Measurements from ENCODE around the gene IGFL4.

The IGFL4 gene

GRCh38 chr19:46076951-46077814 is 36.4 kb upstream of the IGFL4 start:
- DNase-seq (ENCODE audit: extremely low spot score), result peak; percentile 90
- POLR2A ChIA-PET, result interaction anchor here (1.1 to 1.5 kb wide), 4 partner anchors 36 to 163 kb away, joined by 3 to 10 read pairs (median 4); partner anchors contain the start of gene IGFL4
- TF ChIP-seq NFRKB (IDR thresholded peaks at IDR 0.05) (no peak), ZNF384 (IDR thresholded peaks at IDR 0.05) (no peak), SP1 (IDR thresholded peaks at IDR 0.05) (no peak), FOXM1 (IDR thresholded peaks at IDR 0.05; ENCODE audit: borderline replicate concordance) (no peak), ELF4 (IDR thresholded peaks at IDR 0.05) (0 out of 2 replicates have a peak, but pooled peaks have one; percentile 16), SUZ12 (IDR thresholded peaks at IDR 0.05) (no peak), BHLHE40 (IDR thresholded peaks at IDR 0.05; ENCODE audit: borderline replicate concordance) (no peak), ARNT (IDR thresholded peaks at IDR 0.05) (no peak), FOXK2 (IDR thresholded peaks at IDR 0.05) (no peak), CTBP1 (IDR thresholded peaks at IDR 0.05; ENCODE audit: borderline replicate concordance) (peak; percentile 61; the same call in 1 of the 2 replicates)
- CTCF ChIA-PET, result interaction anchor here (0.6 to 8.0 kb wide), 23 partner anchors 9 to 360 kb away, joined by 3 to 93 read pairs (median 4); partner anchors contain the start of genes CCDC61 and IGFL4

- ChIA-PET POLR2A (interaction anchor here (1.1 to 1.5 kb wide), 4 partner anchors 35 to 162 kb away, joined by 3 to 10 read pairs (median 4); partner anchors contain the start of gene IGFL4), CTCF (interaction anchor here (1.0 to 8.0 kb wide), 7 partner anchors 34 to 187 kb away, joined by 3 to 93 read pairs (median 7); partner anchors contain the start of gene IGFL4)
- DNase-seq (ENCODE audit: extremely low spot score), result no peak
- no peak for TF ChIP-seq ELF4 (IDR thresholded peaks at IDR 0.05)
- no peak for TF ChIP-seq LEF1 (IDR thresholded peaks at IDR 0.05; ENCODE audit: borderline replicate concordance)
- no peak for TF ChIP-seq FOXA1 (IDR thresholded peaks at IDR 0.05)
- TF ChIP-seq NFRKB (IDR thresholded peaks at IDR 0.05), result no peak
- no peak for TF ChIP-seq SUZ12 (IDR thresholded peaks at IDR 0.05)
- TF ChIP-seq L3MBTL2 (conservative IDR thresholded peaks at IDR 0.05), result no peak
- no peak for TF ChIP-seq FOXK2 (IDR thresholded peaks at IDR 0.05)
These were observed 35.5 kb upstream of the IGFL4 start for GRCh38 chr19:46076031-46076880.

DNA sequence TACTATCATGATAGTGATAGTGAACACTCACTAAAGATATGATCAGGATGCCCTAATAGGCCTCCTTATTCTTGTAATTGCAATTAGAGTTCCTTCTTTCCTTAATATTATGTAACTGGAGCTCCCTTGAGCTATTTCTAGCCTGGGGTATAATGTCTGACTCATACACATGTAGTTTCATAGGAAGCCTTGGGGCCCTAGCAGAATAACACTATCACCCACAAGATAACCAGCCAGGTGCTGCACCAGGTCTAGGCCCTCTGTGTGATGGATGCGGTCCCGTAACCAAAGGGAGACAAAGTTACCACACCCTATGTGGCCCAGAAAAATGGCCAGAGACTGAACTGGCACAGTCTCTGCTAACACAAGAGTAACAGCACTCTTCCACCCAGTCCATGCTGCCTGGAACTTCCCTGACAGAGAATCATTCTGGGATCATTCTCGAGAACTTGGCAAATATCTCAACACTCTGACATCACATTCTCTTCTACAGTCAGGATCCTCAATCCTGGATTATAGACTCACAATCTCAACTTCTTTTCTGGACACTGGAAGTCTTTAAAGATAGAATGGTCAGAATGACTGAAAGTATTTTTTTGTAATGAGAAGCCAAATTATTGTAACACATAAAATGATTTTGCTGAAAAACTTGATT is 32.6 kb upstream of the IGFL4 start:
- CTCF ChIA-PET, result interaction anchor here (0.7 to 1.3 kb wide), 2 partner anchors 45 to 325 kb away, joined by 3 to 6 read pairs; no protein-coding TSS in a partner anchor
- POLR2A ChIA-PET, result no interaction called here

DNA sequence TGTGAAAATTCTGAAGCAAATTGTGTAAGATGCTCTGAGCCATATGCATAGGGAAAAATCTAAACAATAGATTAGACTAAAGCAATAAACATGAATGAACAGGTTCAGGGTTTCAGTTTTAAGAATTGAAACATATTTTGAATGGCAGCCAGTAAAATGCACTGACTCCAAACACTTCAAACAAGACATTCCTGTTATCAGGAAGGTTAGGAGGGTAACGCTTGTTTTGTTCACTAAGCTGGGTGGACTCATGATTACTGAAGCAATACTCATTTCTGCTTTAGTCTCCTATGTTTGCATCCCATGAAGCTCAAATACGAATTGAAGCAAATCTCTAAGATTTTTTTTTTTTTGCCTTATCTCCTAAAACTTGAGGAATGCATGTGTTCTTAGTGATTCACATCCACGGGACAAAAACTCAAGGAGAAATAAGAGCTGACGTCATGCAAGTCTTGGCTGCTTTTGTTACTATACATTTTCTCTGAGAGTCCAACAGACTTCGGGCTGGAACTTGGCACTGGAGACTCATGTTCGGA is 29.1 kb upstream of the IGFL4 start:
- TF ChIP-seq SP1 (IDR thresholded peaks at IDR 0.05), result no peak
- no peak for TF ChIP-seq ELF4 (IDR thresholded peaks at IDR 0.05)
- no peak for TF ChIP-seq ZNF384 (IDR thresholded peaks at IDR 0.05)
- no peak for TF ChIP-seq FOXM1 (IDR thresholded peaks at IDR 0.05; ENCODE audit: borderline replicate concordance)
- no peak for TF ChIP-seq CTBP1 (IDR thresholded peaks at IDR 0.05; ENCODE audit: borderline replicate concordance)
- DNase-seq (ENCODE audit: extremely low spot score), result no peak
- ChIA-PET POLR2A (interaction anchor here (0.6 kb wide), 1 partner anchor 277 kb away, joined by 3 read pairs; the partner anchor contains the start of gene PPP5C), CTCF (no interaction called here)

More for the DNA sequence above, 32.6 kb upstream of the IGFL4 start:
- no peak for TF ChIP-seq LEF1 (IDR thresholded peaks at IDR 0.05; ENCODE audit: borderline replicate concordance)
- TF ChIP-seq ELF4 (IDR thresholded peaks at IDR 0.05), result no peak
- TF ChIP-seq TARDBP (IDR thresholded peaks at IDR 0.05), result no peak
- TF ChIP-seq CTBP1 (IDR thresholded peaks at IDR 0.05; ENCODE audit: borderline replicate concordance), result no peak
- TF ChIP-seq ARNT (IDR thresholded peaks at IDR 0.05), result no peak
- no peak for TF ChIP-seq FOXM1 (IDR thresholded peaks at IDR 0.05; ENCODE audit: borderline replicate concordance)
- no peak for TF ChIP-seq SUZ12 (IDR thresholded peaks at IDR 0.05)
- DNase-seq (ENCODE audit: extremely low spot score), result no peak

- no peak for DNase-seq (ENCODE audit: extremely low spot score)
- CTCF ChIA-PET, result interaction anchor here (1.0 to 1.3 kb wide), 2 partner anchors 9 to 40 kb away, joined by 4 read pairs; no protein-coding TSS in a partner anchor
- POLR2A ChIA-PET, result no interaction called here
- TF ChIP-seq FOXK2 (IDR thresholded peaks at IDR 0.05) (no peak), TARDBP (IDR thresholded peaks at IDR 0.05) (no peak), PKNOX1 (IDR thresholded peaks at IDR 0.05) (no peak), BHLHE40 (IDR thresholded peaks at IDR 0.05; ENCODE audit: borderline replicate concordance) (no peak), L3MBTL2 (conservative IDR thresholded peaks at IDR 0.05) (no peak), HDGF (IDR thresholded peaks at IDR 0.05; ENCODE audit: borderline replicate concordance) (no peak)
These were observed 27.8 kb upstream of the IGFL4 start for GRCh38 chr19:46068345-46069258.

DNA sequence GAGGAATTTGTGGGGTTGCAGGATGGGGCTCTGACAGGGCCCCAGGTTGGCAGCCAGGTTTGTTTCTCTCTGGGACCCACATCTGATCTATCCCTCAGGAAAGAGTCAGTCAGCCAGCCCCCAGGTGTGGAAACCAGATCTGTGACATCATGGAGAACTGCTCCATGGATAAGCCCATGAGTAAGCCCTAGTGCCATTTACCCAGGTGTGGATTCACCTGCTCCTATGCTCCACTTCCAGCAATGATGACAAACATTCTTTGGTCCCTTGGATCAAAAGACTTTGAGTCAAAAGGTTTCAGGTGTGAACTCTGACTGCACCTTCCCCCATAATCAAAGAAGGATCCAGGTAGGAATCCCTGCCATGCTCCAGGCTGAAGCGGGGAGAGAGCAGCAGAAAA is 26.9 kb upstream of the IGFL4 start:
- CTCF ChIA-PET, result interaction anchor here (1.1 kb wide), 1 partner anchor 11 kb away, joined by 3 read pairs; no protein-coding TSS in a partner anchor
- no peak for DNase-seq (ENCODE audit: extremely low spot score)
- POLR2A ChIA-PET, result no interaction called here
- no peak for TF ChIP-seq ARNT (IDR thresholded peaks at IDR 0.05)
- TF ChIP-seq HDGF (IDR thresholded peaks at IDR 0.05; ENCODE audit: borderline replicate concordance), result no peak
- TF ChIP-seq BHLHE40 (IDR thresholded peaks at IDR 0.05; ENCODE audit: borderline replicate concordance), result no peak
- TF ChIP-seq LEF1 (IDR thresholded peaks at IDR 0.05; ENCODE audit: borderline replicate concordance), result no peak
- no peak for TF ChIP-seq ELF4 (IDR thresholded peaks at IDR 0.05)
- no peak for TF ChIP-seq FOXA1 (IDR thresholded peaks at IDR 0.05)
- TF ChIP-seq SP1 (IDR thresholded peaks at IDR 0.05), result no peak
- no peak for TF ChIP-seq FOXK2 (IDR thresholded peaks at IDR 0.05)
- no peak for TF ChIP-seq SUZ12 (IDR thresholded peaks at IDR 0.05)
